Measurements from ENCODE around the gene CDH4.
"Not testable (repeated sequence)": the region's sequence is repeated elsewhere in the genome, so short reads cannot be mapped to it uniquely, and the experiment has no call there.

CDH4 gene

GRCh38 chr20:61391812-61392520, 139.9 kb downstream of the CDH4 start:
- no peak for DNase-seq

- DNase-seq, result no peak
Measured at GRCh38 chr20:61394088-61394799, 142.2 kb downstream of the CDH4 start.

- no peak for DNase-seq
Measured at GRCh38 chr20:61396262-61396848, 144.3 kb downstream of the CDH4 start.

- no peak for DNase-seq
Measured at GRCh38 chr20:61397146-61397545, 145.1 kb downstream of the CDH4 start.

- DNase-seq, result no peak
Measured at GRCh38 chr20:61397790-61398189, 145.7 kb downstream of the CDH4 start.

- DNase-seq, result no peak
Measured at GRCh38 chr20:61399433-61399832, 147.4 kb downstream of the CDH4 start.

GRCh38 chr20:61400499-61400898, 148.4 kb downstream of the CDH4 start:
- no peak for DNase-seq

GRCh38 chr20:61404303-61404702, 152.2 kb downstream of the CDH4 start:
- DNase-seq, result no peak

- DNase-seq, result no peak
Measured at GRCh38 chr20:61405007-61405406, 152.9 kb downstream of the CDH4 start.

GRCh38 chr20:61406773-61407172, 154.7 kb downstream of the CDH4 start:
- DNase-seq, result not testable (repeated sequence)

- no peak for DNase-seq
Measured at GRCh38 chr20:61407561-61407960, 155.5 kb downstream of the CDH4 start.

- no peak for DNase-seq
Measured at GRCh38 chr20:61408951-61409740, 157.1 kb downstream of the CDH4 start.

- no peak for DNase-seq
Measured at GRCh38 chr20:61411743-61412142, 159.7 kb downstream of the CDH4 start.

- DNase-seq, result no peak
Measured at GRCh38 chr20:61413752-61414151, 161.7 kb downstream of the CDH4 start.

- no peak for DNase-seq
Measured at GRCh38 chr20:61414455-61414991, 162.5 kb downstream of the CDH4 start.

GRCh38 chr20:61416546-61416945, 164.5 kb downstream of the CDH4 start:
- DNase-seq, result no peak

- DNase-seq, result no peak
Measured at GRCh38 chr20:61417221-61417941, 165.3 kb downstream of the CDH4 start.

- no peak for DNase-seq
Measured at GRCh38 chr20:61419010-61419409, 166.9 kb downstream of the CDH4 start.

- DNase-seq, result no peak
Measured at GRCh38 chr20:61419501-61419900, 167.4 kb downstream of the CDH4 start.

- no peak for DNase-seq
Measured at GRCh38 chr20:61420056-61420455, 168.0 kb downstream of the CDH4 start.

- DNase-seq, result no peak
Measured at GRCh38 chr20:61420781-61421180, 168.7 kb downstream of the CDH4 start.
